Muscle layer of duodenum (tissue), 2 donors: Measurements from ENCODE around the gene ACSM5.
"Not testable (repeated sequence)": the region's sequence is repeated elsewhere in the genome, so short reads cannot be mapped to it uniquely, and the experiment has no call there.

Experiments used
- H3K27ac ChIP-seq: one replicate; pipeline ENCODE4 v1.7.0; 2013; ENCODE audit warnings: mild to moderate bottlenecking, low read length
- H3K27me3 ChIP-seq: one replicate; pipeline ENCODE4 v1.7.0; 2013; ENCODE audit warnings: low read depth, mild to moderate bottlenecking, control low read depth, low read length
- H3K36me3 ChIP-seq, 2 donors: one replicate each; pipeline ENCODE4 v1.7.0; 2013; ENCODE audit warnings: low read length in 2 of 2, control low read depth in 1 of 2, mild to moderate bottlenecking in 1 of 2; ENCODE audit not compliant: insufficient read depth in 2 of 2, control insufficient read depth in 1 of 2
- H3K4me1 ChIP-seq, 2 donors: one replicate each; pipeline ENCODE4 v1.7.0; 2013; ENCODE audit warnings: low read length in 2 of 2, mild to moderate bottlenecking in 2 of 2, control low read depth in 1 of 2, moderate library complexity in 1 of 2; ENCODE audit not compliant: insufficient read depth in 2 of 2, control insufficient read depth in 1 of 2
- H3K4me3 ChIP-seq, 2 donors: one replicate each; pipeline ENCODE4 v1.7.0; 2013; ENCODE audit warnings: low read length in 2 of 2, low read depth in 1 of 2, mild to moderate bottlenecking in 1 of 2
- H3K9me3 ChIP-seq, 2 donors: one replicate each; pipeline ENCODE4 v1.7.0; 2013; ENCODE audit warnings: low read length in 2 of 2, control low read depth in 1 of 2, mild to moderate bottlenecking in 1 of 2; ENCODE audit not compliant: control insufficient read depth in 1 of 2
- donor health status: healthy.

Gene ACSM5

GRCh38 chr16:20430480-20430879 lies 21.1 kb downstream of the ACSM5 start:
- not testable (repeated sequence) for H3K27me3 ChIP-seq, H3K4me3 ChIP-seq, H3K9me3 ChIP-seq, H3K27ac ChIP-seq, H3K4me1 ChIP-seq, H3K36me3 ChIP-seq

- H3K27me3 ChIP-seq = no peaks in the 10 kb centered on the region
- no peaks in the 10 kb centered on the region for H3K4me1 ChIP-seq
- no peaks in the 10 kb centered on the region for H3K9me3 ChIP-seq
- no peak overlapping the region for H3K27ac ChIP-seq
- no peaks in the 10 kb centered on the region for H3K36me3 ChIP-seq
- no peak overlapping the region for H3K4me3 ChIP-seq
Observed at GRCh38 chr16:20430948-20431347, 21.6 kb downstream of the ACSM5 start.

GRCh38 chr16:20438950-20439349 lies 29.6 kb downstream of the ACSM5 start:
- not testable (repeated sequence) for H3K9me3 ChIP-seq, H3K27ac ChIP-seq, H3K4me1 ChIP-seq, H3K36me3 ChIP-seq, H3K27me3 ChIP-seq, H3K4me3 ChIP-seq

- not testable (repeated sequence) for H3K27me3 ChIP-seq, H3K27ac ChIP-seq, H3K9me3 ChIP-seq, H3K36me3 ChIP-seq, H3K4me1 ChIP-seq, H3K4me3 ChIP-seq
Observed at GRCh38 chr16:20439820-20440231, 30.5 kb downstream of the ACSM5 start.

GRCh38 chr16:20440731-20441130 lies 31.4 kb downstream of the ACSM5 start:
- not testable (repeated sequence) for H3K27ac ChIP-seq, H3K4me3 ChIP-seq, H3K9me3 ChIP-seq, H3K36me3 ChIP-seq, H3K4me1 ChIP-seq, H3K27me3 ChIP-seq

GRCh38 chr16:20441191-20441590 lies 31.9 kb downstream of the ACSM5 start:
- no peaks in the 10 kb centered on the region for H3K36me3 ChIP-seq
- H3K4me3 ChIP-seq = no peak overlapping the region
- H3K27ac ChIP-seq = no peak overlapping the region
- H3K9me3 ChIP-seq = no peaks in the 10 kb centered on the region
- H3K27me3 ChIP-seq = no peaks in the 10 kb centered on the region
- peaks cover 3 to 9% of the 10 kb centered on the region in 2 donors for H3K4me1 ChIP-seq

- H3K4me3 ChIP-seq, H3K27ac ChIP-seq, H3K27me3 ChIP-seq, H3K9me3 ChIP-seq, H3K4me1 ChIP-seq, H3K36me3 ChIP-seq: not testable (repeated sequence)
Observed at GRCh38 chr16:20441859-20442258, 32.5 kb downstream of the ACSM5 start.

GRCh38 chr16:20446652-20447393 lies 37.5 kb downstream of the ACSM5 start:
- not testable (repeated sequence) for H3K27me3 ChIP-seq, H3K4me3 ChIP-seq, H3K9me3 ChIP-seq, H3K4me1 ChIP-seq, H3K27ac ChIP-seq, H3K36me3 ChIP-seq

GRCh38 chr16:20451364-20451763 lies 42.0 kb downstream of the ACSM5 start, which contains the start of gene ACSM2A:
TSS of gene ACSM2A (plus strand) at chr16:20451521. CDS start at chr16:20460115, 8,594 bp downstream.
- not testable (repeated sequence) for H3K27me3 ChIP-seq, H3K4me3 ChIP-seq, H3K9me3 ChIP-seq, H3K4me1 ChIP-seq, H3K36me3 ChIP-seq, H3K27ac ChIP-seq

- not testable (repeated sequence) for H3K4me1 ChIP-seq, H3K27me3 ChIP-seq, H3K9me3 ChIP-seq, H3K4me3 ChIP-seq, H3K36me3 ChIP-seq, H3K27ac ChIP-seq
Observed at GRCh38 chr16:20453633-20454032, 44.3 kb downstream of the ACSM5 start.

GRCh38 chr16:20459227-20459626 lies 49.9 kb downstream of the ACSM5 start:
- not testable (repeated sequence) for H3K4me1 ChIP-seq, H3K4me3 ChIP-seq, H3K9me3 ChIP-seq, H3K27ac ChIP-seq, H3K27me3 ChIP-seq, H3K36me3 ChIP-seq

GRCh38 chr16:20460313-20460712 lies 51.0 kb downstream of the ACSM5 start:
- H3K9me3 ChIP-seq, H3K4me3 ChIP-seq, H3K4me1 ChIP-seq, H3K27ac ChIP-seq, H3K36me3 ChIP-seq, H3K27me3 ChIP-seq: not testable (repeated sequence)
